ENCODE results near the gene KNOP1. TPM values are rescaled to one million over a fixed set of nuclear protein-coding genes. Genes with fewer than 3 reads are reported as not detected.

Gene KNOP1
- total and polyA plus RNA-seq, 2 of the 13 experiments (the other 11 are each of a cell fraction or from before 2014, with no cell fraction given): 21.2 to 57.5 TPM

- TF ChIP-seq JARID2 (CRISPR knock-in tag; IDR thresholded peaks at IDR 0.05; ENCODE audit: insufficient replicate concordance): no peak
- 0 out of 2 replicates have a peak, but pooled peaks have one; percentile 28 for TF ChIP-seq ISL2 (CRISPR knock-in tag; IDR thresholded peaks at IDR 0.05)
- no peak for TF ChIP-seq MED1 (CRISPR knock-in tag; IDR thresholded peaks at IDR 0.05)
- TF ChIP-seq BCL6 (CRISPR knock-in tag; IDR thresholded peaks at IDR 0.05): peak; percentile 33; the same call in 1 of the 2 replicates
- TF ChIP-seq, protein P1, sequence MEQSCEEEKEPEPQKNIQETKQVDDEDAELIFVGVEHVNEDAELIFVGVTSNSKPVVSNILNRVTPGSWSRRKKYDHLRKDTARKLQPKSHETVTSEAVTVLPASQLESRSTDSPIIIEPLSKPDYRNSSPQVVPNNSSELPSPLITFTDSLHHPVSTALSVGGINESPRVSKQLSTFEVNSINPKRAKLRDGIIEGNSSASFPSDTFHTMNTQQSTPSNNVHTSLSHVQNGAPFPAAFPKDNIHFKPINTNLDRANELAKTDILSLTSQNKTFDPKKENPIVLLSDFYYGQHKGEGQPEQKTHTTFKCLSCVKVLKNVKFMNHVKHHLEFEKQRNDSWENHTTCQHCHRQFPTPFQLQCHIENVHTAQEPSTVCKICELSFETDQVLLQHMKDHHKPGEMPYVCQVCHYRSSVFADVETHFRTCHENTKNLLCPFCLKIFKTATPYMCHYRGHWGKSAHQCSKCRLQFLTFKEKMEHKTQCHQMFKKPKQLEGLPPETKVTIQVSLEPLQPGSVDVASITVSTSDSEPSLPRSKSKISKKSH (CRISPR knock-in tag; IDR thresholded peaks at IDR 0.05; ENCODE audit: borderline replicate concordance): peak; percentile 32; the same call in 1 of the 2 replicates
- TF ChIP-seq ZBTB20 (CRISPR knock-in tag; IDR thresholded peaks at IDR 0.05; ENCODE audit: borderline replicate concordance, low read depth): no peak
- no peak for TF ChIP-seq ZNF780A (CRISPR knock-in tag; IDR thresholded peaks at IDR 0.05)
- no peak for TF ChIP-seq FOXC1 (CRISPR knock-in tag; IDR thresholded peaks at IDR 0.05; ENCODE audit: borderline replicate concordance)
- TF ChIP-seq, protein P2, sequence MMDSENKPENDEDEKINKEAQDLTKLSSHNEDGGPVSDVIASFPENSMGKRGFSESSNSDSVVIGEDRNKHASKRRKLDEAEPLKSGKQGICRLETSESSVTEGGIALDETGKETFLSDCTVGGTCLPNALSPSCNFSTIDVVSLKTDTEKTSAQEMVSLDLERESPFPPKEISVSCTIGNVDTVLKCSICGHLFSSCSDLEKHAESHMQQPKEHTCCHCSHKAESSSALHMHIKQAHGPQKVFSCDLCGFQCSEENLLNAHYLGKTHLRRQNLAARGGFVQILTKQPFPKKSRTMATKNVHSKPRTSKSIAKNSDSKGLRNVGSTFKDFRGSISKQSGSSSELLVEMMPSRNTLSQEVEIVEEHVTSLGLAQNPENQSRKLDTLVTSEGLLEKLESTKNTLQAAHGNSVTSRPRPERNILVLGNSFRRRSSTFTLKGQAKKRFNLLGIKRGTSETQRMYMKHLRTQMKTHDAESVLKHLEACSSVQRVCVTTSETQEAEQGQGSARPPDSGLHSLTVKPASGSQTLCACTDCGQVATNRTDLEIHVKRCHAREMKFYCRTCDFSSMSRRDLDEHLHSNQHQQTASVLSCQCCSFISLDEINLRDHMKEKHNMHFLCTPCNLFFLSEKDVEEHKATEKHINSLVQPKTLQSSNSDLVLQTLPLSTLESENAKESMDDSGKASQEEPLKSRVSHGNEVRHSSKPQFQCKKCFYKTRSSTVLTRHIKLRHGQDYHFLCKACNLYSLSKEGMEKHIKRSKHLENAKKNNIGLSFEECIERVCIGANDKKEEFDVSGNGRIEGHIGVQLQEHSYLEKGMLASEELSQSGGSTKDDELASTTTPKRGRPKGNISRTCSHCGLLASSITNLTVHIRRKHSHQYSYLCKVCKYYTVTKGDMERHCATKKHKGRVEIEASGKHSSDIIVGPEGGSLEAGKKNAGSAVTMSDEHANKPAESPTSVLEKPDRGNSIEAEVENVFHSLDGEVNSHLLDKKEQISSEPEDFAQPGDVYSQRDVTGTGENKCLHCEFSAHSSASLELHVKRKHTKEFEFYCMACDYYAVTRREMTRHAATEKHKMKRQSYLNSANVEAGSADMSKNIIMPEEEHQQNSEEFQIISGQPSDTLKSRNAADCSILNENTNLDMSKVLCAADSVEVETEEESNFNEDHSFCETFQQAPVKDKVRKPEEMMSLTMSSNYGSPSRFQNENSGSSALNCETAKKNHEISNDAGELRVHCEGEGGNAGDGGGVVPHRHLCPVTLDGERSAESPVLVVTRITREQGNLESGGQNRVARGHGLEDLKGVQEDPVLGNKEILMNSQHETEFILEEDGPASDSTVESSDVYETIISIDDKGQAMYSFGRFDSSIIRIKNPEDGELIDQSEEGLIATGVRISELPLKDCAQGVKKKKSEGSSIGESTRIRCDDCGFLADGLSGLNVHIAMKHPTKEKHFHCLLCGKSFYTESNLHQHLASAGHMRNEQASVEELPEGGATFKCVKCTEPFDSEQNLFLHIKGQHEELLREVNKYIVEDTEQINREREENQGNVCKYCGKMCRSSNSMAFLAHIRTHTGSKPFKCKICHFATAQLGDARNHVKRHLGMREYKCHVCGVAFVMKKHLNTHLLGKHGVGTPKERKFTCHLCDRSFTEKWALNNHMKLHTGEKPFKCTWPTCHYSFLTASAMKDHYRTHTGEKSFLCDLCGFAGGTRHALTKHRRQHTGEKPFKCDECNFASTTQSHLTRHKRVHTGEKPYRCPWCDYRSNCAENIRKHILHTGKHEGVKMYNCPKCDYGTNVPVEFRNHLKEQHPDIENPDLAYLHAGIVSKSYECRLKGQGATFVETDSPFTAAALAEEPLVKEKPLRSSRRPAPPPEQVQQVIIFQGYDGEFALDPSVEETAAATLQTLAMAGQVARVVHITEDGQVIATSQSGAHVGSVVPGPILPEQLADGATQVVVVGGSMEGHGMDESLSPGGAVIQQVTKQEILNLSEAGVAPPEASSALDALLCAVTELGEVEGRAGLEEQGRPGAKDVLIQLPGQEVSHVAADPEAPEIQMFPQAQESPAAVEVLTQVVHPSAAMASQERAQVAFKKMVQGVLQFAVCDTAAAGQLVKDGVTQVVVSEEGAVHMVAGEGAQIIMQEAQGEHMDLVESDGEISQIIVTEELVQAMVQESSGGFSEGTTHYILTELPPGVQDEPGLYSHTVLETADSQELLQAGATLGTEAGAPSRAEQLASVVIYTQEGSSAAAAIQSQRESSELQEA (CRISPR knock-in tag; IDR thresholded peaks at IDR 0.05; ENCODE audit: not compliant biosample characterization): no peak
- TF ChIP-seq HHEX (CRISPR knock-in tag; IDR thresholded peaks at IDR 0.05): peak; percentile 60
- no peak for TF ChIP-seq CENPBD1 (CRISPR knock-in tag; IDR thresholded peaks at IDR 0.05; ENCODE audit: borderline replicate concordance, low read depth)
- TF ChIP-seq, protein P3, sequence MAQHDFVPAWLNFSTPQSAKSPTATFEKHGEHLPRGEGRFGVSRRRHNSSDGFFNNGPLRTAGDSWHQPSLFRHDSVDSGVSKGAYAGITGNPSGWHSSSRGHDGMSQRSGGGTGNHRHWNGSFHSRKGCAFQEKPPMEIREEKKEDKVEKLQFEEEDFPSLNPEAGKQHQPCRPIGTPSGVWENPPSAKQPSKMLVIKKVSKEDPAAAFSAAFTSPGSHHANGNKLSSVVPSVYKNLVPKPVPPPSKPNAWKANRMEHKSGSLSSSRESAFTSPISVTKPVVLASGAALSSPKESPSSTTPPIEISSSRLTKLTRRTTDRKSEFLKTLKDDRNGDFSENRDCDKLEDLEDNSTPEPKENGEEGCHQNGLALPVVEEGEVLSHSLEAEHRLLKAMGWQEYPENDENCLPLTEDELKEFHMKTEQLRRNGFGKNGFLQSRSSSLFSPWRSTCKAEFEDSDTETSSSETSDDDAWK (CRISPR knock-in tag; IDR thresholded peaks at IDR 0.05): no peak
- no peak for TF ChIP-seq ZNF343 (CRISPR knock-in tag; IDR thresholded peaks at IDR 0.05)
- no peak for TF ChIP-seq ARID2 (CRISPR knock-in tag; IDR thresholded peaks at IDR 0.05; ENCODE audit: borderline replicate concordance)
- peak; percentile 60; the same call in 1 of the 2 replicates for TF ChIP-seq TOPORS (CRISPR knock-in tag; IDR thresholded peaks at IDR 0.05)
- TF ChIP-seq SOX13 (IDR thresholded peaks at IDR 0.05): no peak
- peak in 1 of 2 experiments; percentile 29; a peak in 1 of 4 replicates for TF ChIP-seq SOX13 (CRISPR knock-in tag; conservative IDR thresholded peaks at IDR 0.05 in 1 of 2, IDR thresholded peaks at IDR 0.05 in 1 of 2)
These were observed 55.7 kb downstream of the KNOP1 start (continued) for GRCh38 chr16:19662351-19662750.

All from HepG2 (cell line).